GM12864 (cell line): ENCODE data around the gene NXF2.

Experiments
- DNase-seq: peaks from one replicate; pipeline ENCODE4 v3.0.0-alpha.2; 2011; ENCODE audit warnings: low read depth
- H3K4me3 ChIP-seq: 2 replicates; pipeline ENCODE4 v1.5.1; 2011; ENCODE audit warnings: mild to moderate bottlenecking, low read depth, low read length, control low read depth
- CTCF ChIP-seq: IDR thresholded peaks from 2 replicates; pipeline ENCODE4 v1.5.1; 2011; ENCODE audit warnings: low read depth, mild to moderate bottlenecking, moderate library complexity, low read length, control low read depth, inconsistent platforms; ENCODE audit errors: missing control alignments

The NXF2 gene

GRCh38 chrX:102345916-102346315, 98.9 kb downstream of the NXF2 start:
- DNase-seq, result no peak
- H3K4me3 ChIP-seq, result no peak overlapping the region
- peak; percentile 56 for TF ChIP-seq CTCF
